Naive thymus-derived CD4-positive, alpha-beta T cell (primary cell): ENCODE measurements around the gene ST6GALNAC3. TPM values are rescaled to one million over a fixed set of nuclear protein-coding genes. Genes with fewer than 3 reads are reported as not detected.
A peak's percentile ranks its signal among the peaks of the same experiment; 100 is the strongest.

Experiments
- ATAC-seq: fragments of 150-1000 bp; cut with Tn5 transposase; 2 replicates; pipeline ENCODE4 v1.10.0; 2021; ENCODE audit warnings: mild to moderate bottlenecking, moderate library complexity
- CTCF ChIA-PET: fragments of 350-600 bp; sonication (Branson Sonifier 250); formaldehyde crosslinking; loops from one replicate; lab custom pipeline; 2021; ENCODE audit warnings: antibody characterized with exemption; lab: Charles Lee
- POLR2A ChIA-PET: fragments of 350-600 bp; sonication (Branson Sonifier 250); formaldehyde crosslinking; loops from one replicate; lab custom pipeline; 2021; ENCODE audit warnings: antibody characterized with exemption, inconsistent platforms; lab: Charles Lee
- DNase-seq, 9 donors: peaks; one replicate each; pipeline versions ENCODE4 v3.0.0 to v3.0.0-alpha.2; 2020 to 2022; ENCODE audit warnings: mixed read lengths in 1 of 9
- H3K27ac ChIP-seq: one replicate; pipeline ENCODE4 v1.7.0; 2013; ENCODE audit warnings: mild to moderate bottlenecking, low read depth, low read length, moderate library complexity
- H3K27me3 ChIP-seq, 2 donors: one replicate each; pipeline ENCODE4 v1.7.0; 2013; ENCODE audit warnings: low read length in 2 of 2, mild to moderate bottlenecking in 2 of 2, moderate library complexity in 2 of 2; ENCODE audit not compliant: control insufficient read depth in 2 of 2, insufficient read depth in 2 of 2
- H3K36me3 ChIP-seq, 3 experiments: 1 replicate in 2 of 3; 2 replicates in 1 of 3; pipeline ENCODE4 v1.7.0; 2013; ENCODE audit warnings: low read length in 3 of 3, mild to moderate bottlenecking in 3 of 3, moderate library complexity in 1 of 3; ENCODE audit not compliant: insufficient read depth in 3 of 3, control insufficient read depth in 2 of 3
- H3K4me1 ChIP-seq, 2 donors: one replicate each; pipeline ENCODE4 v1.7.0; 2013; ENCODE audit warnings: low read length in 2 of 2, mild to moderate bottlenecking in 2 of 2, moderate library complexity in 1 of 2; ENCODE audit not compliant: control insufficient read depth in 2 of 2, insufficient read depth in 2 of 2
- H3K4me3 ChIP-seq: 2 replicates; pipeline ENCODE4 v1.7.0; 2013; ENCODE audit warnings: mild to moderate bottlenecking, low read length
- H3K9me3 ChIP-seq, 3 experiments: 1 replicate in 2 of 3; 2 replicates in 1 of 3; pipeline ENCODE4 v1.7.0; 2013; ENCODE audit warnings: low read length in 3 of 3; ENCODE audit not compliant: control insufficient read depth in 2 of 3
- H3K27ac Mint-ChIP-seq, 9 donors: one replicate each; pipeline ENCODE4 v1.8.0; 2020 to 2022; ENCODE audit warnings: mixed read lengths in 9 of 9, mild to moderate bottlenecking in 8 of 9, moderate library complexity in 5 of 9, inconsistent platforms in 2 of 9
- H3K27me3 Mint-ChIP-seq, 5 donors: one replicate each; pipeline ENCODE4 v1.8.0; 2021 to 2022; ENCODE audit warnings: mixed read lengths in 5 of 5, mild to moderate bottlenecking in 1 of 5
- H3K36me3 Mint-ChIP-seq, 5 donors: one replicate each; pipeline ENCODE4 v1.8.0; 2020 to 2022; ENCODE audit warnings: mixed read lengths in 5 of 5, mild to moderate bottlenecking in 3 of 5, inconsistent platforms in 1 of 5
- H3K4me1 Mint-ChIP-seq, 7 donors: one replicate each; pipeline ENCODE4 v1.8.0; 2020 to 2022; ENCODE audit warnings: mixed read lengths in 7 of 7, mild to moderate bottlenecking in 3 of 7, inconsistent platforms in 1 of 7
- H3K4me3 Mint-ChIP-seq, 10 donors: one replicate each; pipeline ENCODE4 v1.8.0; 2020 to 2022; ENCODE audit warnings: mild to moderate bottlenecking in 10 of 10, mixed read lengths in 10 of 10, moderate library complexity in 6 of 10, inconsistent platforms in 2 of 10
- H3K9me3 Mint-ChIP-seq, 11 donors: one replicate each; pipeline ENCODE4 v1.8.0; 2020 to 2022; ENCODE audit warnings: mixed read lengths in 11 of 11, mild to moderate bottlenecking in 4 of 11, inconsistent platforms in 1 of 11, moderate library complexity in 1 of 11
- intact Hi-C, 2 donors: fragments of 100-400 bp; cut with micrococcal nuclease; formaldehyde crosslinking; loops; one replicate each; pipeline ENCODE4 v1.15.1; 2023
- polyA plus RNA-seq, 2 donors: library from polyadenylated mRNA; unstranded; fragments of 300-500 nt; fragmentation: Illumina TruSeq; gene quantifications; one replicate each; pipeline ENCODE4 v1.2.3, GENCODE V29; 2021
- total RNA-seq, 6 experiments: library from RNA in 5 of 6; stranded (reverse) in 5 of 6; gene quantifications; 1 replicate in 5 of 6; 2 replicates in 1 of 6; pipeline ENCODE4 v1.2.3 and lab custom pipeline; 2021 to 2026

Gene ST6GALNAC3
- total and polyA plus RNA-seq, 7 experiments from 2014 or later, result 0.17 to 4.8 (median 2.1) TPM; not detected in 1

GRCh38 chr1:76209238-76209637 is 134.7 kb downstream of the ST6GALNAC3 start:
- CTCF ChIA-PET, result interaction anchor here (0.8 to 0.9 kb wide), 2 partner anchors 15 to 22 kb away, joined by 3 read pairs; no protein-coding TSS in a partner anchor
- Mint-ChIP-seq H3K36me3 (peaks cover 0 to 3% (median 0%) of the 10 kb centered on the region in 5 donors), H3K27ac (peak overlapping the region in 1 of 9 donors; percentile 18), H3K4me3 (no peak overlapping the region), H3K9me3 (peaks cover 0 to 3% (median 0%) of the 10 kb centered on the region in 11 donors), H3K4me1 (peaks cover 0 to 32% (median 12%) of the 10 kb centered on the region in 7 donors), H3K27me3 (no peaks in the 10 kb centered on the region)
- no peak overlapping the region for H3K27ac ChIP-seq
- no peaks in the 10 kb centered on the region for H3K36me3 ChIP-seq
- DNase-seq (no peak), ATAC-seq (no peak)
- H3K4me3 ChIP-seq, result no peak overlapping the region
- no peaks in the 10 kb centered on the region for H3K9me3 ChIP-seq
- intact Hi-C loops, result no loop called here
- H3K4me1 ChIP-seq, result no peaks in the 10 kb centered on the region
- POLR2A ChIA-PET, result interaction anchor here (0.6 kb wide), 1 partner anchor 51 kb away, joined by 4 read pairs; no protein-coding TSS in a partner anchor
- H3K27me3 ChIP-seq, result no peaks in the 10 kb centered on the region

DNA sequence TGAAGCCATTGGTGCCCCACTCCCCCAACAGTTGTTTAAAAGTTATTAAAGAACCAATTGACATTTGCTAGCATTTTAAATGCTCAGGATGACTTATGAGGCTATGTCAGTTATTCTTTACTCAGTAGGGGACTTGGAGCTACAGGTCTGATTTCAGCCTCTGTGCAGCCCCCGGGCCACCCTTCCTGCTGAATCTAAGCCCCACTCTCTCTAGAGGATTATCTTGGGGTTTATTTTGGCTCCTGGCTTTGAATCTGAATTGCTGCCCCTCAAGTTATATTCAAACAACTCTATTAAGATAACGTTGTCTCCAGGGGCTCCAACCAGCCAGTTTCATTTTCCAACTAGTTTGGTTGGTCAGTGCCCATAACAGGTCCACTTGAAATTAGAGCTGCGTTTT is 135.1 kb downstream of the ST6GALNAC3 start:
- CTCF ChIA-PET, result interaction anchor here (0.8 to 0.9 kb wide), 2 partner anchors 15 to 22 kb away, joined by 3 read pairs; no protein-coding TSS in a partner anchor
- POLR2A ChIA-PET, result interaction anchor here (0.6 kb wide), 1 partner anchor 51 kb away, joined by 4 read pairs; no protein-coding TSS in a partner anchor
- no peaks in the 10 kb centered on the region for H3K4me1 ChIP-seq
- no peak for DNase-seq
- peaks cover 0 to 32% (median 12%) of the 10 kb centered on the region in 7 donors for H3K4me1 Mint-ChIP-seq
- H3K27ac ChIP-seq, result no peak overlapping the region
- intact Hi-C loops, result no loop called here
- no peaks in the 10 kb centered on the region for H3K9me3 ChIP-seq
- no peak for ATAC-seq
- no peak overlapping the region for H3K4me3 ChIP-seq
- H3K27ac Mint-ChIP-seq, result no peak overlapping the region
- H3K36me3 ChIP-seq, result no peaks in the 10 kb centered on the region
- H3K27me3 ChIP-seq, result no peaks in the 10 kb centered on the region
- peak overlapping the region in 1 of 10 donors; percentile 28 for H3K4me3 Mint-ChIP-seq
- H3K36me3 Mint-ChIP-seq, result peaks cover 0 to 3% (median 0%) of the 10 kb centered on the region in 5 donors
- H3K9me3 Mint-ChIP-seq, result peaks cover 0 to 3% (median 0%) of the 10 kb centered on the region in 11 donors
- H3K27me3 Mint-ChIP-seq, result no peaks in the 10 kb centered on the region

DNA sequence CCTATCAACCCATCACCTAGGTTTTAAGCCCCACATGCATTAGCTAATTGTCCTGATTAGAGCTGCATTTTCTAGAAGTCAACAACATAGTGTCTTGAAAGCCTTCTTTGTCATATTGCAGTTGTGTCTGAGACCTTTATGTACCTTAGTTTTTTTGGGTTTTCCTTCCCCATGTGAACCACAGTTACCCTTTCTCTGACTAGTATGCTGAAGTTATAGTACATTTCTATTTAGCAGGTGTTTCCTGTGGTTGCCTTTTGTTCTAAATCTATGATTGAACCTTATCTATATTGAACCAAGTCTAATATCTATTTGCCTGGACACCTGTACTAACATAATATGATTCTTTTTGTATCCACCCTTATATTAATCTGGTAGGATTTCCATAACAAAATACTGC is 135.6 kb downstream of the ST6GALNAC3 start:
- Histone ChIP-seq H3K4me1 (no peaks in the 10 kb centered on the region), H3K4me3 (no peak overlapping the region)
- CTCF ChIA-PET, result no interaction called here

DNA sequence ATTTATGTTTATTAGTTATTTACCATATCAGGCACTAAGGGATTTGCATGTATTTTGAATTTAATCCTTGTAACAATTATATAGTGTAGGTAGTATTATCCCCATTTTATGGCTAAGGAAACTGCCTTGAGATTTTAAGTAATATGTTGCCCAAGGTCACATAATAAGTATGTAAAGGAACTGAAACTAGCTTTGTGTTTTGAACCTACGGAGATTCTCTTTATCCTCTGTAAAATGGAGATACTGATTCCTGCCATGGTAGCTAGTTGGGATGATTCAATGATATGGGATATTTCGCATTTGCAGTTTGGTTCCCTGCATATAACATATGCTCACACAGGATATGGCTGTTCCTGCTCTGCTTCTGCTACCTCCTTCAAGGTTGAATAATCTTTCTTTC is 144.3 kb downstream of the ST6GALNAC3 start:
- ChIA-PET CTCF (no interaction called here), POLR2A (interaction anchor here (0.7 kb wide), 1 partner anchor 213 kb away, joined by 3 read pairs; no protein-coding TSS in a partner anchor)
- no peak overlapping the region for H3K4me3 Mint-ChIP-seq
- intact Hi-C loops, result no loop called here
- H3K9me3 Mint-ChIP-seq, result peaks cover 0 to 4% (median 0%) of the 10 kb centered on the region in 11 donors
- DNase-seq (no peak), ATAC-seq (no peak)
- Histone ChIP-seq H3K27ac (no peak overlapping the region), H3K4me1 (no peaks in the 10 kb centered on the region), H3K27me3 (no peaks in the 10 kb centered on the region), H3K4me3 (no peak overlapping the region), H3K9me3 (no peaks in the 10 kb centered on the region), H3K36me3 (no peaks in the 10 kb centered on the region)
- peaks cover 2 to 17% (median 10%) of the 10 kb centered on the region in 7 donors for H3K4me1 Mint-ChIP-seq
- no peaks in the 10 kb centered on the region for H3K27me3 Mint-ChIP-seq
- H3K36me3 Mint-ChIP-seq, result no peaks in the 10 kb centered on the region
- H3K27ac Mint-ChIP-seq, result peak overlapping the region in 4 of 9 donors; percentile 0 to 22 (median 7)

More for the DNA sequence above, 135.6 kb downstream of the ST6GALNAC3 start:
- Mint-ChIP-seq H3K27ac (peak overlapping the region in 1 of 9 donors; percentile 51), H3K4me3 (peak overlapping the region in 3 of 10 donors; percentile 12 to 31 (median 28)), H3K27me3 (no peaks in the 10 kb centered on the region), H3K36me3 (peaks cover 0 to 3% (median 0%) of the 10 kb centered on the region in 5 donors), H3K9me3 (peaks cover 0 to 3% (median 0%) of the 10 kb centered on the region in 11 donors), H3K4me1 (peaks cover 0 to 32% (median 12%) of the 10 kb centered on the region in 7 donors)
- peak in 2 of 9 donors; percentile 3 to 4 for DNase-seq
- Histone ChIP-seq H3K36me3 (no peaks in the 10 kb centered on the region), H3K9me3 (no peaks in the 10 kb centered on the region), H3K27ac (no peak overlapping the region), H3K27me3 (no peaks in the 10 kb centered on the region)
- intact Hi-C loops, result no loop called here
- POLR2A ChIA-PET, result no interaction called here
- no peak for ATAC-seq

GRCh38 chr1:76219366-76219818 is 144.8 kb downstream of the ST6GALNAC3 start:
- POLR2A ChIA-PET, result no interaction called here
- DNase-seq (no peak), ATAC-seq (no peak)
- Mint-ChIP-seq H3K4me1 (peaks cover 2 to 17% (median 10%) of the 10 kb centered on the region in 7 donors), H3K36me3 (no peaks in the 10 kb centered on the region), H3K4me3 (no peak overlapping the region), H3K27ac (peak overlapping the region in 4 of 9 donors; percentile 0 to 22 (median 7)), H3K9me3 (peaks cover 0 to 4% (median 0%) of the 10 kb centered on the region in 11 donors), H3K27me3 (no peaks in the 10 kb centered on the region)
- no peak overlapping the region for H3K27ac ChIP-seq
- no peaks in the 10 kb centered on the region for H3K27me3 ChIP-seq
- CTCF ChIA-PET, result no interaction called here
- H3K4me3 ChIP-seq, result no peak overlapping the region
- no peaks in the 10 kb centered on the region for H3K36me3 ChIP-seq
- H3K9me3 ChIP-seq, result no peaks in the 10 kb centered on the region
- intact Hi-C loops, result no loop called here
- no peaks in the 10 kb centered on the region for H3K4me1 ChIP-seq

GRCh38 chr1:76224752-76225151 is 150.2 kb downstream of the ST6GALNAC3 start:
- ATAC-seq, result no peak
- Histone ChIP-seq H3K9me3 (no peaks in the 10 kb centered on the region), H3K4me1 (peaks cover 0 to 17% of the 10 kb centered on the region in 2 donors), H3K36me3 (no peaks in the 10 kb centered on the region), H3K27me3 (no peaks in the 10 kb centered on the region), H3K4me3 (no peak overlapping the region), H3K27ac (no peak overlapping the region)
- Mint-ChIP-seq H3K27me3 (no peaks in the 10 kb centered on the region), H3K27ac (no peak overlapping the region), H3K4me3 (no peak overlapping the region), H3K36me3 (peaks cover 0 to 3% (median 0%) of the 10 kb centered on the region in 5 donors), H3K4me1 (peaks cover 2 to 37% (median 23%) of the 10 kb centered on the region in 7 donors), H3K9me3 (peaks cover 0 to 9% (median 0%) of the 10 kb centered on the region in 11 donors)
- no peak for DNase-seq
- ChIA-PET POLR2A (no interaction called here), CTCF (no interaction called here)
- intact Hi-C loops, result no loop called here
